ENCODE data around the gene PADI3. TPM values are rescaled to one million over a fixed set of nuclear protein-coding genes. Genes with fewer than 3 reads are reported as not detected.

PADI3 gene
- total and polyA plus RNA-seq, 9 of the 15 experiments (the other 6 are each of a cell fraction or from before 2014, with no cell fraction given): not detected

- FAIRE-seq: no peak
- H3K36me3 ChIP-seq (ENCODE audit: control insufficient read depth, insufficient read depth, low read length): no peaks in the 10 kb centered on the region
- H3K9ac ChIP-seq (ENCODE audit: insufficient read depth in 1 of 2, low read depth in 2 of 2, low read length in 2 of 2): 0 out of 4 replicates have a peak overlapping the region, but pooled peaks of 1 of the 2 experiments have one; percentile 4
- DNase-seq (ENCODE audit: extremely low read depth in 1 of 4, low spot score in 3 of 4): no peak
- CTCF ChIA-PET (ENCODE audit: low intra/inter-chr PET ratio): no interaction called here
- no peaks in the 10 kb centered on the region for H3K79me2 ChIP-seq (ENCODE audit: control insufficient read depth, insufficient read depth, low read length)
- intact Hi-C loops (cut with micrococcal nuclease): no loop called here
- H3K27ac ChIP-seq (ENCODE audit: extremely low read depth, low read depth, low read length): no peak overlapping the region
- in situ Hi-C loops (cut with MboI): no loop called here
- H2AFZ ChIP-seq (ENCODE audit: low read depth, low read length): no peak overlapping the region
- no peaks in the 10 kb centered on the region for H3K9me1 ChIP-seq (ENCODE audit: control insufficient read depth, insufficient read depth, low read length)
- 0% methylated on average over 10 of the region's 10 CpGs for WGBS (ENCODE audit: insufficient coverage, low coverage, missing lambda C conversion rate)
- BruUV-seq (replicated peaks): no TSS peak
- peaks cover 28 to 72% of the 10 kb centered on the region in 2 experiments for H3K27me3 ChIP-seq (ENCODE audit: control insufficient read depth in 2 of 2, insufficient read depth in 2 of 2, low read length in 2 of 2)
- no peak overlapping the region for H3K4me2 ChIP-seq (ENCODE audit: insufficient read depth, low read length)
- no peaks in the 10 kb centered on the region for H3K9me3 ChIP-seq (replicated peaks; ENCODE audit: control insufficient read depth, insufficient read depth, low read depth, low read length)
- peaks cover 13% of the 10 kb centered on the region for H4K20me1 ChIP-seq (replicated peaks; ENCODE audit: control insufficient read depth, insufficient read depth, low read length)
- ATAC-seq: no peak
- H3K4me3 ChIP-seq: no peak overlapping the region
- H3K4me1 ChIP-seq (replicated peaks in 1 of 2; ENCODE audit: control insufficient read depth in 2 of 2, insufficient read depth in 2 of 2, low read length in 2 of 2): peaks cover 0 to 7% of the 10 kb centered on the region in 2 experiments; a peak in 2 of 5 replicates
- POLR2A ChIA-PET: interaction anchor here (0.6 kb wide), 1 partner anchor 92 kb away, joined by 3 read pairs; no protein-coding TSS in a partner anchor
- TF ChIP-seq U2AF1 (optimal IDR thresholded peaks at IDR 0.05; ENCODE audit: low read depth, low read length): no peak
- no peak for TF ChIP-seq FOS (IDR thresholded peaks at IDR 0.05; ENCODE audit: extremely low read depth, insufficient read length)
- no peak for TF ChIP-seq HDAC3 (IDR thresholded peaks at IDR 0.05; ENCODE audit: borderline replicate concordance, partially characterized antibody)
- TF ChIP-seq MBD2 (IDR thresholded peaks at IDR 0.05; ENCODE audit: borderline replicate concordance, low read depth): no peak
- no peak for TF ChIP-seq ZZZ3 (IDR thresholded peaks at IDR 0.05)
- no peak for TF ChIP-seq SMARCA4 (IDR thresholded peaks at IDR 0.05)
- no peak for TF ChIP-seq ZFP30 (CRISPR knock-in tag; IDR thresholded peaks at IDR 0.05; ENCODE audit: borderline replicate concordance)
- TF ChIP-seq KDM4B (IDR thresholded peaks at IDR 0.05; ENCODE audit: borderline replicate concordance in 2 of 2, low read depth in 1 of 2): no peak
- no peak for TF ChIP-seq HES1 (IDR thresholded peaks at IDR 0.05; ENCODE audit: low read depth)
- no peak for TF ChIP-seq ZNF354B (CRISPR knock-in tag; IDR thresholded peaks at IDR 0.05)
- TF ChIP-seq ELK3 (CRISPR knock-in tag; IDR thresholded peaks at IDR 0.05): no peak
- TF ChIP-seq JUN (IDR thresholded peaks at IDR 0.05; ENCODE audit: borderline replicate concordance, low read depth, low read length): no peak
- TF ChIP-seq JUN (CRISPR knock-in tag; IDR thresholded peaks at IDR 0.05; ENCODE audit: borderline replicate concordance): no peak
- no peak for TF ChIP-seq TSHZ1 (CRISPR knock-in tag; IDR thresholded peaks at IDR 0.05)
- TF ChIP-seq, protein P1, sequence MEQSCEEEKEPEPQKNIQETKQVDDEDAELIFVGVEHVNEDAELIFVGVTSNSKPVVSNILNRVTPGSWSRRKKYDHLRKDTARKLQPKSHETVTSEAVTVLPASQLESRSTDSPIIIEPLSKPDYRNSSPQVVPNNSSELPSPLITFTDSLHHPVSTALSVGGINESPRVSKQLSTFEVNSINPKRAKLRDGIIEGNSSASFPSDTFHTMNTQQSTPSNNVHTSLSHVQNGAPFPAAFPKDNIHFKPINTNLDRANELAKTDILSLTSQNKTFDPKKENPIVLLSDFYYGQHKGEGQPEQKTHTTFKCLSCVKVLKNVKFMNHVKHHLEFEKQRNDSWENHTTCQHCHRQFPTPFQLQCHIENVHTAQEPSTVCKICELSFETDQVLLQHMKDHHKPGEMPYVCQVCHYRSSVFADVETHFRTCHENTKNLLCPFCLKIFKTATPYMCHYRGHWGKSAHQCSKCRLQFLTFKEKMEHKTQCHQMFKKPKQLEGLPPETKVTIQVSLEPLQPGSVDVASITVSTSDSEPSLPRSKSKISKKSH (CRISPR knock-in tag; IDR thresholded peaks at IDR 0.05): no peak
- TF ChIP-seq TCF7 (IDR thresholded peaks at IDR 0.05; ENCODE audit: borderline replicate concordance): no peak
Observed at GRCh38 chr1:17212009-17212408, 36.9 kb upstream of the PADI3 start.
